Parathyroid adenoma (tissue), 2 donors: ENCODE data around the gene HCK.

Experiments
- H2AFZ ChIP-seq: fragments of 300-600 bp; sonication (generic); one replicate; pipeline ENCODE4 v1.7.0; 2017; ENCODE audit warnings: antibody characterized with exemption, mild to moderate bottlenecking
- H3K27ac ChIP-seq: fragments of 300-600 bp; sonication (generic); one replicate; pipeline ENCODE4 v1.7.0; 2017
- H3K27me3 ChIP-seq: fragments of 300-600 bp; sonication (generic); one replicate; pipeline ENCODE4 v1.7.0; 2017; ENCODE audit warnings: low read length; ENCODE audit not compliant: control insufficient read depth, insufficient read depth
- H3K36me3 ChIP-seq: fragments of 300-600 bp; sonication (generic); one replicate; pipeline ENCODE4 v1.7.0; 2017; ENCODE audit warnings: low read length; ENCODE audit not compliant: control insufficient read depth, insufficient read depth
- H3K4me1 ChIP-seq: fragments of 300-600 bp; sonication (generic); one replicate; pipeline ENCODE4 v1.7.0; 2017; ENCODE audit warnings: control low read depth
- H3K4me2 ChIP-seq: fragments of 300-600 bp; sonication (generic); one replicate; pipeline ENCODE4 v1.7.0; 2017; ENCODE audit warnings: low read length
- H3K4me3 ChIP-seq: fragments of 300-600 bp; sonication (generic); one replicate; pipeline ENCODE4 v1.7.0; 2017; ENCODE audit warnings: low read depth, low read length
- H3K79me2 ChIP-seq: fragments of 300-600 bp; sonication (generic); one replicate; pipeline ENCODE4 v1.7.0; 2017; ENCODE audit warnings: control low read depth
- H3K9ac ChIP-seq: fragments of 300-600 bp; sonication (generic); one replicate; pipeline ENCODE4 v1.7.0; 2017; ENCODE audit warnings: mild to moderate bottlenecking
- H3K9me3 ChIP-seq: fragments of 300-600 bp; sonication (generic); one replicate; pipeline ENCODE4 v1.7.0; 2017; ENCODE audit warnings: low read length; ENCODE audit not compliant: control insufficient read depth
- CTCF ChIP-seq: fragments of 300-600 bp; sonication (generic); IDR thresholded peaks from one replicate; pipeline ENCODE4 v1.7.0; 2017; ENCODE audit warnings: antibody characterized with exemption, mild to moderate bottlenecking
- donor health status: primary hyperparathyroidism.

Gene HCK

GRCh38 chr20:32024683-32025295 lies 27.3 kb upstream of the HCK start:
- H3K27me3 ChIP-seq, result no peaks in the 10 kb centered on the region
- H3K36me3 ChIP-seq, result no peaks in the 10 kb centered on the region
- no peaks in the 10 kb centered on the region for H3K9me3 ChIP-seq
- H3K4me3 ChIP-seq, result no peak overlapping the region
- peaks cover 3% of the 10 kb centered on the region for H3K4me1 ChIP-seq
- TF ChIP-seq CTCF, result no peak
- H3K9ac ChIP-seq, result no peak overlapping the region
- H3K79me2 ChIP-seq, result no peaks in the 10 kb centered on the region
- H3K27ac ChIP-seq, result no peak overlapping the region
- H2AFZ ChIP-seq, result no peak overlapping the region
- H3K4me2 ChIP-seq, result no peak overlapping the region

DNA sequence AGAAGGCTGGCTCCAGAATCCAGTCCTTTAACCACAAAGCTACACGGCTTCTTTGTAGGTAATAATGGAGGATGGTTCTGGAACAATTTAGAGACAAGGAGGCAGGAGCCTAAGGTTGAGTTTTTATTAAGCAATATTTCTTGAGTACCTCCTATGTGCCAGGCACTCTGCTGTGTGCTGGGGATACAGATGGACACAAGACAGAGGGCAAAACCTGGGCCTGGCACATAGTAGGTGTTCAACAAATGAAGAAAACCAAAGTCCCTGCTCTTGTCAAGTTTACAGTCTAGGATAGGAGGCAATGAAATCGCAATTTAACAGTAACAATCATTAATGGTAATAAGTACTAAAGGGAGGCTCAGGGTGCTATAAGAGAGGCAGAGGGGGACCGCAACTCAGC lies 24.4 kb upstream of the HCK start:
- Histone ChIP-seq H3K9ac (no peak overlapping the region), H3K4me1 (no peaks in the 10 kb centered on the region), H3K79me2 (no peaks in the 10 kb centered on the region), H3K27ac (no peak overlapping the region), H3K27me3 (no peaks in the 10 kb centered on the region), H2AFZ (no peak overlapping the region), H3K4me2 (no peak overlapping the region), H3K9me3 (no peaks in the 10 kb centered on the region), H3K36me3 (no peaks in the 10 kb centered on the region), H3K4me3 (no peak overlapping the region)
- no peak for TF ChIP-seq CTCF

- TF ChIP-seq CTCF, result no peak
- Histone ChIP-seq H3K36me3 (no peaks in the 10 kb centered on the region), H3K4me2 (no peak overlapping the region), H3K27me3 (no peaks in the 10 kb centered on the region), H2AFZ (peak overlapping the region; percentile 27), H3K4me3 (no peak overlapping the region), H3K9me3 (no peaks in the 10 kb centered on the region), H3K27ac (no peak overlapping the region), H3K4me1 (no peaks in the 10 kb centered on the region), H3K79me2 (no peaks in the 10 kb centered on the region), H3K9ac (no peak overlapping the region)
Observed at GRCh38 chr20:32028647-32029372, 23.2 kb upstream of the HCK start.

GRCh38 chr20:32029561-32029960 lies 22.5 kb upstream of the HCK start:
- H3K4me2 ChIP-seq, result no peak overlapping the region
- no peaks in the 10 kb centered on the region for H3K9me3 ChIP-seq
- H3K9ac ChIP-seq, result no peak overlapping the region

More at GRCh38 chr20:32029561-32029960, 22.5 kb upstream of the HCK start:
- no peaks in the 10 kb centered on the region for H3K36me3 ChIP-seq
- H3K27ac ChIP-seq, result no peak overlapping the region
- no peak overlapping the region for H2AFZ ChIP-seq
- H3K4me1 ChIP-seq, result no peaks in the 10 kb centered on the region
- H3K4me3 ChIP-seq, result no peak overlapping the region
- H3K79me2 ChIP-seq, result no peaks in the 10 kb centered on the region
- no peaks in the 10 kb centered on the region for H3K27me3 ChIP-seq
- TF ChIP-seq CTCF, result no peak
